NCI-H2029 treated with DMSO at 0.1 percent for 48 hours (cell line): Measurements from ENCODE around the gene SYT7.

Experiments
- DNase-seq: peaks from one replicate; lab custom pipeline; 2025; lab: John Stamatoyannopoulos, UW

The SYT7 gene

GRCh38 chr11:61536676-61537270 is 44.1 kb downstream of the SYT7 start:
- no peak for DNase-seq

- DNase-seq, result no peak
These were observed 44.7 kb downstream of the SYT7 start for GRCh38 chr11:61535998-61536675.

- DNase-seq, result no peak
These were observed 45.7 kb downstream of the SYT7 start for GRCh38 chr11:61534933-61535839.

- DNase-seq, result no peak
These were observed 46.6 kb downstream of the SYT7 start for GRCh38 chr11:61534025-61534932.

GRCh38 chr11:61533401-61533800 is 47.5 kb downstream of the SYT7 start:
- peak; percentile 73 for DNase-seq

- no peak for DNase-seq
These were observed 47.9 kb downstream of the SYT7 start for GRCh38 chr11:61533039-61533375.

- peak; percentile 45 for DNase-seq
These were observed 48.5 kb downstream of the SYT7 start for GRCh38 chr11:61532134-61533038.

GRCh38 chr11:61531044-61531443 is 49.8 kb downstream of the SYT7 start:
- DNase-seq, result no peak

GRCh38 chr11:61529537-61530225 is 51.2 kb downstream of the SYT7 start:
- DNase-seq, result peak; percentile 80

GRCh38 chr11:61528114-61528513 is 52.8 kb downstream of the SYT7 start:
- no peak for DNase-seq

- DNase-seq, result no peak
These were observed 53.7 kb downstream of the SYT7 start for GRCh38 chr11:61526956-61527731.

- no peak for DNase-seq
These were observed 54.6 kb downstream of the SYT7 start for GRCh38 chr11:61526229-61526628.

GRCh38 chr11:61524963-61525587 is 55.8 kb downstream of the SYT7 start:
- no peak for DNase-seq

- DNase-seq, result no peak
These were observed 56.4 kb downstream of the SYT7 start for GRCh38 chr11:61524446-61524845.

GRCh38 chr11:61522881-61523280 is 58.0 kb downstream of the SYT7 start:
- DNase-seq, result no peak

- DNase-seq, result no peak
These were observed 62.7 kb downstream of the SYT7 start for GRCh38 chr11:61518032-61518795.

- DNase-seq, result no peak
These were observed 64.0 kb downstream of the SYT7 start for GRCh38 chr11:61516675-61517572.
